ENCODE results near the gene ACACA.
"Not testable (repeated sequence)": the region's sequence is repeated elsewhere in the genome, so short reads cannot be mapped to it uniquely, and the experiment has no call there.

Gene ACACA

DNA sequence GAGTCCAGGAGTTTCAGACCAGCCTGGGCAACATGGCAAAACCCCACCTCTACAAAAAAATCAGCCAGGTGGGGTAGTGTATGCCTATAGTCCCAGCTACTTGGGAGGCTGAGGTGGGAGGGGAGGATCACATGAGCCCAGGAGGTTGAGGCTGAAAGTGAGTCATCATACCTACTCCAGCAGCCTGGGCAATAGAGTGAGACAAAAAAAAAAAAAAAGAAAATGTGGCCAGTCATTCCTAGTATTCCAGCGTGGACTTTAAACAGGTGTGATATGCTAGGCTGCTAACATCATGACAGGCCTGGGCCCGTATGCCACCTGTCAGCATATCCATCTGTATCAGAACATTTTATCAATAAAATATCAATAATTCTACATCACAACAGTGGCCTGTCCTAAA, 314.6 kb downstream of the ACACA start:
- DNase-seq = peak; percentile 20

- DNase-seq = no peak
Measured at GRCh38 chr17:37090941-37091340, 315.7 kb downstream of the ACACA start.

- DNase-seq = peak; percentile 80
Measured at GRCh38 chr17:37089956-37090355, 316.7 kb downstream of the ACACA start.

GRCh38 chr17:37088913-37089312, 317.7 kb downstream of the ACACA start:
- DNase-seq = no peak

DNA sequence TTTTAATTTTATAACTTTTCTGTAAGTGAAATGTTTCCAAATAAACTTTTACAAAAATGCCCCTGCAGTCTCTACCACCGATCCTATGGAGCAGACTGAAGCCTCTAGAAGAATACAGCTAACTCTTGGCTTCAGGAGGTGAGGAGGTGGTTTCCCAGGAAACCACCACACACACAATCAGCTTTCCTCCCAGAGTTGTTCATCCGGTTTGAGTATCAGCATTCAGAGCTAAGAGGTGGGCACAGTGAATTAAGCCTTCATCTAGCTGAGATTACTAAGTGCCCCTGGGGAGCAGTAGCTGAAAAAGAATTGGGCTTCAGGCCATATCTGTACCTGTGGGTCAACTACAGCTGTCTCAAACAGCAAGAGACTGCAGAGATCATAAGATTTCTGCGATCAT, 318.2 kb downstream of the ACACA start:
- DNase-seq = peak; percentile 38

- no peak for DNase-seq
Measured at GRCh38 chr17:37087683-37088082, 319.0 kb downstream of the ACACA start.

- no peak for DNase-seq
Measured at GRCh38 chr17:37086948-37087347, 319.7 kb downstream of the ACACA start.

GRCh38 chr17:37086334-37086733, 320.3 kb downstream of the ACACA start:
- no peak for DNase-seq

DNA sequence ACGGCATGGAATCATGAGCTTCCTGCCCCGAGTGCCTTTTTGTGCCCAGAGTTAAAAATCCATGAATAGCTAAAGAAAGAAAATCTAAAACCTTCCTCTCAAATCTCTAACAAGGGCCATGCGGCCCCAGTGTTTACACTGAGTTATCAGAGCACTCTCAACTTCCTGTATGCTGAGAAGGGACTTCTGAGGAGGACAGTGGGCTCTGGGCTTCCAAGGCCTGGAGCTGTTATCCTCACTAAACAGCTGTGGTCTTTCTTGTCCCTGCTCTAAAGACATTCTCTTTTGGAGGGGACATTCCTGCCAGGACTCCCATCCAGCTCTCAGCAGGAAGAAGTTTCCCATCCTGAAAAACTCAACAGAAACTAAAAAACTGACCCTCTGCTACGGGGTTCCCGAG, 322.3 kb downstream of the ACACA start:
- DNase-seq = no peak

- DNase-seq = no peak
Measured at GRCh38 chr17:37083456-37083855, 323.2 kb downstream of the ACACA start.

- no peak for DNase-seq
Measured at GRCh38 chr17:37082985-37083384, 323.7 kb downstream of the ACACA start.

- DNase-seq = no peak
Measured at GRCh38 chr17:37082311-37082860, 324.2 kb downstream of the ACACA start.

- no peak for DNase-seq
Measured at GRCh38 chr17:37081287-37081686, 325.3 kb downstream of the ACACA start.

DNA sequence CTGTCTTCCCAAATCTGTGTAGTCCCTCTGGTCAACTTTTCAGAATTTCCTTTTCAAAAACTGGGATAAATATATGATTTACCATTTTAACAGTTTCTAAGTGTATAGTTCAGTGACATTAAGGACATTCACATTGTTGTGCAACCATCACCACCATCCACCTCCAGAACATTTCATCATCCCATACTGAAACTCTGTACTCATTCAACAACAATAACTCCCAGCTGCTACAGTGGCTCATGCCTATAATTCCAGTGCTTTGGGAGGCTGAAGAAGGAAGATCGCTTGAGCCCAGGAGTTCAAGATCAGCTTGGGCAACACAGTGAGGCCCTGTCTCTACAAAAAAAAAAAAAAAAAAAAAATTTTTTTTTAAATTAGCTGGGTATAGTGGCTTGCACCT, 326.9 kb downstream of the ACACA start:
- no peak for DNase-seq

GRCh38 chr17:37079065-37079708, 327.4 kb downstream of the ACACA start:
- DNase-seq = no peak

DNA sequence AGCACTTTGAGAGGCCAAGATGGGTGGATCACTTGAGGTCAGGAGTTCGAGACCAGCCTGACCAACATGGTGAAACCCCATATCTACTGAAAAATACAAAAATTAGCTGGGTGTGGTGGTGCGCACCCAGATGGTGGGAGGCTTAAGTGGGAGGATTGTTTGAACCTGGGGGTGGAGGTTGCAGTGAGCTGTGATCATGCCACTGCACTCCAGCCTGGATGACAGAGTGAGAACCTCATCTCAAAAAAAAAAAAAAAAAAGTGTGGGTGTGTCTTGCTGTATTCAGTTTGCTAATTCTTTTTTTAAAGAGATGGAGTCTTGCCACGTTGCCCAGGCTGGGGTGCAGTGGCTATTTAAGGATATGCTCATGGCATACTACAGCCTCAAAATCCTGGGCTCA, 333.2 kb downstream of the ACACA start:
- not testable (repeated sequence) for DNase-seq

DNA sequence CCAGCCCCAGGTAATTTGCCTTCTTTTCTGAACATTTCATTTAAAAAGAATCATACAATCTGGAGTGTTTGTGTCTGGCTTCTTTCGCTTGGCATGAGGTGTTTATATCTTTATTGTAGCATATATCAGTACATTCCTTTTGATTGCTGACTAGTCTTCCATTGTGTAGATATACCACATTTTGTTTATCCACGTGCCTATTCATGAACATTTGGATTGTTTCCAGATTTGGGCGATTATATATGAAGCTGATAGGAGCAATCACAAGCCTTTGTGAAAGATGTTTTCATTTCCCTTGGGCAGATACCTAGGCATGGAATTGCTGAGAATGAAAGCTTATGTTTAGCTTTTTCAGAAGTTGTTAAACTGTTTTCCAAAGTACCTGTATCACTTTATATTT, 337.5 kb downstream of the ACACA start:
- DNase-seq = no peak

GRCh38 chr17:37068266-37068665, 338.4 kb downstream of the ACACA start:
- no peak for DNase-seq

DNA sequence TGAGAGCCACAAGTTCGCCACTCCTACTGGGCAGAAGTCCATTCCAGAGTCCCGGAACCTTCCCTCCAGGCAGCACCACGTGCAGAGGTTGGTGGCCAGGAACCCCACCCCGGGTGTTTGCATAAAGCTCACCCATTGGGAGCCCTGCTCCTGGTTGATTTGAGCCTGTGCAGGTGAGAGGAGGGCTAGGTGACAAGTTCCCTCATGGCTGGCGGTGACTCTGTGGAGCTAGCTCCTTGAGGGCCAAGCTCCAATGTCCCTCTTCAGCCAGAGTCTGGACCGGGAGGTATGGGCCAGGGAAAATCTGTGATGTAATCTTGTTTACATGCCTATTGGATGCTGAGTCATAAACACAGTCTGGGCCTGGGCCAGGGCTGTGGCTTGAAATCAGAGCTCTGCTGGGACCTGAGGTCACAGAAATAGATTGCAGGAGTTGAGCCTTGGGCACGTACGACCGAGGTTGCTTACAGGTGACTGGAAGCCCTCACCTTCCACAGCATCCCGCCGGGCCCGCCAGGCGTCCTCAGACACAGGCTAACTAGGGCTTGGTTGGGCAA, 339.0 kb downstream of the ACACA start:
- DNase-seq = no peak

DNA sequence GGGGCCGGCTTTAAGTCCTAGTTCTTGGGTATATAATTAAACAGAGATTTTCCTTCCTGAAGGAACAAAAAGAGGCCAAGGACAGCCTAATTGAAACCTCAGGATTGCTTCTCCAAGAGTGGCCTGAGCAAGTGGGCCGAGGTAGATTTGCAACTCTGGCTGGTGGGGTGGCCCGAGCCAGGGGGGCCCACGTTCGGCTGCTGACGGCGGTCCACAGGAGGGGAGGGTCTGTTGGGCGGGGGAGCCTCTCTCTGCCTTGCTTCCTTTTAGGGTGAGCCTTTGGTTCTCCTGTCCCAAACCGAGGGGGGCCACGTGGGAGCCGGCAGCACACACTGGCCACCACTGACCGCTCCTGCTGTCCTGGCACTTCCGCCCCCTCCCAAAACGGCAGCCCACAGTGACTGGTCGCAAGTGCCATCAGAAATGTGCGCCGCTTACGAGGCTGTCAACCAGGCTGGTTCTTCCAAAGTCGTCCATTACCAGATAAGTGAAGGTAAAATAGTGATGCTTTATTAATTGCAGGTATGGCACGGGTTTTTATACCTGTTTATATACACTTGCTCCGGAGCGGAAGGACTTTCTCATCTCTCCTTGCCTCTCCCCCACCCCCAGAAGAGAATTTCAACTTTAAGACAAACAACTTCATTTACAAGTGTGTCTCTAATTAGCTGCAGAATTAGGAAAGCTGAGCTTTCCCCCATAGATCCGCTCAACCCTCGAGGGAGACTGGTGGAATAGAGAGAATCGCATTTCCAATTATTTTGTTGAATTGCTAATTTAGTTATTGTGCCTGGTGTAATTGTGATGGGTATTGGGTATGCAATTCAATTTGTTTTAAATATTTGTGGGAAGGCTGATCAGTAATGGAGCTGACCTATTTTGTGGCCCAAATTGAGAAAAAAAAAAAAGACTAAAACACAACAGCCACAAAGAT, 340.0 kb downstream of the ACACA start:
- DNase-seq = no peak

DNA sequence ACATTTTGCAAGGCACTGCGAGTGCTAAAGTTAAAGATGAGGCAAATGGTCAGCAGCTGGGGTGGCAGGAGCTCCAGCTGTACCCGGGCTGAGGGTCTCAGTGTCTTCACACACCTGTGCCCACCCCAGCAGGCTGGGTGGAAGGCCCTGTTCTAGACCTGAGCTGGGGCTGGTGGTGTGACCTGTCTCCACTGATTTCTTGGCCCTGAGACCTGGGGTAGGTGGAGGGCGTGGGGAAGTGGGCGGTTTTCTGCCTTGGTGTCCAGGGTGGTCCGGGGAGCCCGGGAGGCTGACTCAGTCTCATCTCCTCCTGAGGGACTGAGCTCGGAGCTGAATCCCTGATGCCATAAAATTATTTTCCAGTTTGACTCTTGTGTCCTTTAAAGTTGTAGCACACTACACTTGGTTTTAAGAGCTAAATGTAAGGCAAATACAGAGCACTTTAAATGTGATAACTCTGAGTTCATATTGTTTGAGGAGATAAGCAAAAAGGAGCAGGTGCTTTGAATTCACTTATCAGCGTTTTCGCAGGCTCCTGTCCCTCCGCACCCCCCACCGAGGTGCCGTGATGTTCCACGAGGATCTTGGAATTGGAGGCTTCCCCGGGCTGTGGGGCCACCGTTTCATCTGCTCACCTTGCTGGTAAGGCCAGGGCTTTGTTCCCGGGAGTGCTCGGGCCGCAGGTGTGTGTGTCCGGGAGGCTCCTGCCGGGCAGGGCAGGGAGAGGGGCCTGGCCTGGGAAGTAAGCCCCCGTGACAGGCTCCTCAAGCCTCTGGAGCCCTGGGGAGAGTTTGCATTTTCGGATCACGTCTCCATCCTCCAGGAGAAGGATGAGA, 340.9 kb downstream of the ACACA start:
- no peak for DNase-seq

- DNase-seq = no peak
Measured at GRCh38 chr17:37064956-37065355, 341.7 kb downstream of the ACACA start.

- DNase-seq = no peak
Measured at GRCh38 chr17:37064206-37064605, 342.4 kb downstream of the ACACA start.

Data from activated CD4-positive, alpha-beta T cell treated with anti-CD3 and anti-CD28 coated beads, Interleukin-10, Interleukin-2, amounts not matched to agents 100 ng/mL and 50 ng/mL, durations not matched to agents 16 hours and 8 hours (primary cell).